HUDEP-2 (cell line): ENCODE results near the gene PCNT.
"Not testable (repeated sequence)": the region's sequence is repeated elsewhere in the genome, so short reads cannot be mapped to it uniquely, and the experiment has no call there.

Source experiments
- DNase-seq, 76 experiments: peaks; one replicate each; lab custom pipeline; 2025; ENCODE audit not compliant: unreplicated experiment in 76 of 76; lab: John Stamatoyannopoulos, UW

The PCNT gene

DNA sequence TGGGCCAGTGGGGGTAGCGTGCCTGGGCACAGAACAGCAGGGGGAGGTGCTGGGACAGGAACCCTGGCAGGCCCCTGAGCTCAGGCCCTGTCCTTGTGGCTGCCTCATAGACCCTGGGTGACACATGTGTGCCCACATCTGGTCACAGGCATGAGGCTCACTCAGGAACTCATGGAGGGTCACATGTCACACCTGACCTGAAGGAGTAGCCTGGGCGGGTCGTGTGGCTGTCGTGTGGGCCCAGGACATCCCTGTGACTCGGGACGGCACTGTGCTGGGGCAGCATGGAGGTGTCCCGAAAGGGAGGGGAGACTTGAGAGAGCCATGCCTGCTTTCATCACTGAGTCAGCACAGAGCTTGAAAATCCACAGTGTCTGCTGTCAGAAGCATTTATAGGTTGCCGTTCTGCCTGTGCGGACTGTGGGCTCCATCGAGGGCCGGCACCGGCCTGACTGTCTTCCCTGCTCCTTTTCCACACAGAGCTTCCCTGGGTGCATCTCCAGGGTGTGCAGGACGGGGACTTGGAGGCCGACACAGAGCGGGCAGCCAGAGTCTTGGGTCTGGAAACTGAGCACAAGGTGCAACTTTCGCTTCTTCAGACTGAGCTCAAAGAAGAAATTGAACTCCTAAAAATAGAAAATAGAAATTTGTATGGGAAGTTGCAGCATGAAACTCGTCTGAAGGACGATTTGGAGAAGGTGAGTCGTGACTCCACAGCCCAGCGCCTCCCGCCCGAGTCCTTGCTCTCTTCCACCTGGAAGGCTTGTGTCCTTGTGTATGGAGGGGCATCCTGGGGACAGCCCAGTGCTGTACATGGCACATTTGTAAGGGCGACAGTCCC, 32.8 kb downstream of the PCNT start:
- no peak for DNase-seq

DNA sequence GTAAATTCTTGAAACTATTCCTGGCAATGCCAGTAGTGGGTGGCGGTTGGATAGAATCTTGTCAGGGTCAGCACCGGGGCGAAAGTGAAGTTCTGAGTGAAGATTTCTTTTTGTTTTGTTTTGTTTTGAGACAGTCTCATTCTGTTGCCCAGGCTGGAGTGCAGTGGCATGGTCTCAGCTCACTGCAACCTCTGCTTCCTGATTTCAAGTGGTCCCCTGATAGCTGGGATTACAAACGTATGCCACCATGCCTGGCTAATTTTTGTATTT, 33.3 kb downstream of the PCNT start:
- DNase-seq, result no peak

DNA sequence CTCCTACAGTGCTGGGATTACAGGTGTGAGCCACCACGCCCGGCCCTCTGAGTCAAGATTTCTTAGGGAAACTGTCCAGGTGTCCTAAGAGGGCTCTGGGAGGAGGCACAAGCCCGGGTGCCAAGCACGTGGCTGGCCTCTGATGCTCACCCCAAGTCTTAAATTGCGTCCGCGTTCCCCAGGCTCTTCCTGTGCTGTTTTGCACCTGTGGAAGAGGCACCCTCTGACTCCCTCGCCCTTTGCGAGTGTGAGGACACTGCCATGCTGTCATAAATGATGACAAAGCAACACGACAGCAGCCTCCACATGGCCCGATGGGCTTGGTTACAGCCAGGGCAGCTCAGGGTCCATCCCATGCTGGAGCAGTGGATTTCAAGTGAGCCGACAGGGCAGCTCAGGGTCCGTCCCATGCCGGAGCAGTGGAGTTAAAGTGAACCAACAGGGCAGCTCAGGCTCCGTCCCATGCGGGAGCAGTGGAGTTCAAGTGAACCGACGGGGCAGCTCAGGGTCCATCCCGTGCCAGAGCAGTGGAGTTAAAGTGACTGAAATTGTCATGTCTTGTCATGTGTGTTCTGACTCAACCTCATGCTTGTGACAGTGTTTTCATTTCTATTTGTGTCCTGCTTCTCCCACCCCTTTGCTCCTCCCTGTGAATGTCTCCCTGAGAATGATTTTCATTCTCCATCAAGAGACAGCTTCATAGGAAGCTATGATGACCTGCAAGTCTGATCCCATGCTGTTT, 33.9 kb downstream of the PCNT start:
- no peak for DNase-seq

DNA sequence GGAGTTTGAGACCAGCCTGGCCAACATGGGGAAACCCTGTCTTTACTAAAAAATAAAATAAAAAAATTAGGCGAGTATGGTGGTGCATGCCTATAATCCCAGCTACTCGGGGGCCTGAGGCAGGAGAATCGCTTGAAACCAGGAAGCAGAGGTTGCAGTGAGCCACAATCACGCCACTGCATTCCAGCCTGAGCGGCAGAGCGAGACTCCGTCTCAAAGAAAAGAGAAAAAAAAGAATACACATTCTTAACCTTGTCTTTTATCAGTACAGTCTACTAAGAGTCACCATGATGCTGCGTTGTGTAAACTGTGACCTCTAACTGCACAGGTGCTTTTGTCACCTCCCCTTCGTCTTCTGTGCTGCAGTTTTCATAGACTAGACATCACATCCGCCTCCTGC, 37.2 kb downstream of the PCNT start:
- no peak for DNase-seq

DNA sequence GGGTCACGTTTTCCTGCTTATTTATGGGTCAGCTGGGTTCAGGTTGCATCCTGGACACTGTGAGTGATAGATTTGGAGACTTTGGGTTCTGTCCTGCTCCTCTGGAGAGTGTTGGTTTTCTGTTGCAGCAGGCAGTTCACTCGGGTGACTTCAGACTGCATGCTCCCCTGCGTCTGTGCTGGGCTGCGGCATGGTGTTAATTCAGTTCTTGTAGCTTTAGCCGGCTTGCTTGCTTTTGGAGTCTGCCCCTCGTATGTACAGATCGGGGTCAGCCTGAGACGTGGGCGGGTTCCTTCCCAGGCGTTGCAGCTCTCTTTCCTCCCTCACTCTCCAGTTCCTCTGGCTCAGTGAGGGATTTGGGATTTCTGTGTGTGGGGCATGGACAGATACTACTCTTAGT, 38.0 kb downstream of the PCNT start:
- DNase-seq, result no peak

DNA sequence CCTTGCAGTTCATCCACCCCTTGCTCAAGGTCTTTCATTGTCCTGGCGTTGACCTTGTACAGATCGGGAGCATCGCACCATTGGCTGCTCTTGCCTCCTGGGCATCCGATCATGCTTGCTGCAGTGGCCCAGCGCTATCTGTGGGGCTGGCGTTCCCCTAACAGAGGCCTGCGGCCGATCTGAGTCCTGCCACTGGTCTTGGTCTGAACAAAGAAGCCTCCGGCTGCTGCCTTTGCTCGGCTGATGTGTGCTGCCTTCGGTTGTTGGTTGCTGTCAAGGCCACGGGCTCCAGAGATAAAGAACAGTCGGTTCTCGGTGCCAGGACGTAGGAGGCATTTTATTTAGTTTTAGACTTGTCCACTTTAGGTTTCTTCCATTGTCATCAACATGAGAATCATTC, 39.0 kb downstream of the PCNT start:
- no peak for DNase-seq

DNA sequence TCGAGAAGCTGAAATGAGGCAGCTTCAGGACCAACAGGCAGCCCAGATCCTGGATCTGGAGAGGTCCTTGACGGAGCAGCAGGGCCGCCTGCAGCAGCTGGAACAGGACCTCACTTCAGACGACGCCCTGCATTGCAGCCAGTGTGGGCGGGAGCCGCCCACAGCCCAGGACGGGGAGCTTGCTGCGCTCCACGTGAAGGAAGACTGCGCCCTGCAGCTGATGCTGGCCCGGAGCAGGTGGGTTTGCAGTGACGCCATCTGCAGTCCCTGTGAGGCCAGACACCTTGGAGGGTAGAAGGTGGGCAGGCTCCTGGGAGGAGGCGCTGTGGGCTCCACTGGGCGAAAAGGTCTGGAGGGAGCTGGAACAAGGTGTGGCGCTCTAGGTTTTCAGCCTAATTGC, 39.7 kb downstream of the PCNT start:
- DNase-seq, result peak in 1 of 76 experiments; percentile 17

DNA sequence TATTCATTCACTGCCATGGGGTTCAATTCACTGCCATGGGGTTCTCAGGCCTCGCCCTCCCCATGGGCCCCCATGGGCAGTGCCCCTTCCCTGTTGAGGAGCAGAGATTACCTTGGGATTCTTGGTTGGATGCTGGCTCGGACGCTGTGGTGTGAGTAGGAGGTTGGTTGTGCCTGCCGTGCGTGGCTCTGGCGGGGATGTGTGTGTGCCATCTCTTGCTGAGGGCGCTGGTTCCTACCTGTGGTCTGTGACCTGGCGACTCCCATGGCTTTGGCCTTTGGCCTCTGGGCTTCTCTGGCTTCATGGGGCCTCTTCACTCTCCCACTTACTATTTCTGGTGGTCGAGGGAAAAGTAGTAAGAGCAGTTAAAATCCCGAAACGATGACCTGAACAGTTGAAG, 42.1 kb downstream of the PCNT start:
- DNase-seq, result no peak

DNA sequence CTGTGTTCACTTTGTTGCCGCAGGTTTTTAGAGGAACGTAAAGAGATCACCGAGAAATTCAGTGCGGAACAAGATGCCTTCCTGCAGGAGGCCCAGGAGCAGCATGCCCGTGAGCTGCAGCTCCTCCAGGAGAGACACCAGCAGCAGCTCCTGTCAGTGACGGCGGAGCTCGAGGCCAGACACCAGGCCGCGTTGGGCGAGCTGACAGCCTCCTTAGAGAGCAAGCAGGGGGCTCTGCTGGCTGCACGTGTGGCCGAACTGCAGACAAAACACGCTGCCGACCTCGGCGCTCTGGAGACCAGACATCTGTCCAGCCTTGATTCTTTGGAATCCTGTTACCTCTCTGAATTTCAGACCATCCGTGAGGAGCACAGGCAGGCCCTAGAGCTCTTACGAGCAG, 42.6 kb downstream of the PCNT start:
- no peak for DNase-seq

DNA sequence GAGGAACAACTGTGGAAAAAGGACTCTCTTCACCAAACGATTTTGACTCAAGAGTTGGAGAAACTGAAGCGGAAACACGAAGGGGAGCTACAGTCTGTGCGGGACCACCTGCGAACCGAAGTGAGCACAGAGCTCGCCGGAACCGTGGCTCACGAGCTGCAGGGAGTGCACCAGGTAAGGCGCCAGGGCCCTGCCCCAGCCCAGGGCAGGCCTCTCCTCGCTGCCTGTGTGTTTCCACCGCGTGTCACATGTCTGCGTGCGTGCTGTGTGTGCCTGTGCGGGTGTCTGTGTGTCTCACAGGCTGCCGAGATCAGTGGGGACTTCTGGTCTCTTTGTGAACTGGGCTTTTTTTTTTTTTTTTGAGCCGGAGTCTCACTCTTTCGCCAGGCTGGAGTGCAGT, 43.0 kb downstream of the PCNT start:
- DNase-seq, result no peak

DNA sequence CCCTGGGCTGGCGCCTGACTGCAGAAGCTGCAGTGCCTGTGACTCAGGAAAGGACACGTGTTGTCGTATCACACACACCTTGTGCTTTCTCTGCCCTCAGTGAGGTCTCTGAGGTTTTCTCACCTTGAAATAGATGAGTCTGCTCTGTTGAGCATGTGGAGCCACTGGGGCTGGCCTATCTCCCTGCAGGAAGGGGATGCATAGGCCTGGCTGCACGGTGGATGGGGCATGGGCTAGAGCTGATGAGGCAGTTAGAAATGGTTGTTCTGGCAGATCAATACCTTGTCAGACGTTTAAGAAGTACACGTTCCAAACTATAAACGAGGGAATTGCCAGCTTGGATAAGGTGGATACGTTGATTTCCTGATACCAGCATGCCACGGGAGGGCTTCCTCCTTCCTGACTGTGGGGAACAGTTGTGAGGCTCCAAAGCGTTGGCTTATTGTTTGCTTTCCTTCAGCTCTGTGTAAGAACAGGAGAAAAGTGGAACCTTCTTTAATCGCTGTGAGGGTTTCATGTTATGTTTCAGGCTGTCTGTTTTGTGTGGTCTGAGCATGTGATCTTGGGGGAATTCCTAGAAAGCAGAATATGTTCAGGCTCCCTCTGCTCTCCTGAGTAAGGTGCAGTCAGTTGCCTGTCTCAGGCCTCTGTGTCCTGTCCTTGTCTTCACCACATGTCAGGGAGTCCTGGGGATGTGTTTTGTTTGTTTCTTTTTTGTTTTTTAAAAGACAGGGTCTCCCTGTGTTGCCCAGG, 44.8 kb downstream of the PCNT start:
- DNase-seq, result no peak

DNA sequence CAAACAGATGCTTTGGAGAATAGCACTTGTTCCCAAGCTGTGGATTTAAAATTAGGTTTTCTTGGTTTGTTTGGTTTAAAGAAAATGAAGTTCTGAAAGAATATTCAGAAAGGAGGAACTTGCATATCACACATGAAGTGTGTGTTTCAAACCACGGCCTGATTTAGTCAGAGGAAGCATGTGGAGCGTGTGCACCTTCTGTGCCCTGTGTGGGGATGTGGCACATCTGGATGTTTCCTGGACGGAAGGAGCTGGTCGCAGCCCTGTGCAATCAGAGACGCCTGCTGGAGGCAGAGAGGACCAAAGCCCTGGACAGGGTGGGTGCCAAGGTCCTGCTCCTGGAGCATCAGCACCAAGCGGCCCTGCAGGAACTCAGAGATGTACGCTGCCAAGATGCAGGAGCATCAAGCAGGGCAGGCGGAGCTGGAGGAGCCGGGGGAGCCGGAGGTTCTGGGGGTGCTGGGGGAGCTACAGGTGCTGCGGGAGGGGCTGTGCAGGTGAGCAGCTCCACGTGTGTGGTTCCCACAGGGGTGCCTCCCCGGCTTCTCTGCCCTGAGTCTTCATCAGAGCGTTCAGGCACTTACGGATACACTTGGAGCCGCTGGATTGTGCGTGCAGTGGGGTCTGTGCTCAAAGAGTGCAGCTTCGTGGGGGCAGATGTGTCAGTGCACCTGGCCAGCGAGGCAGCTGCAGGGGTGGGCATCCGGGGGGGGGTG, 45.7 kb downstream of the PCNT start:
- no peak for DNase-seq

DNA sequence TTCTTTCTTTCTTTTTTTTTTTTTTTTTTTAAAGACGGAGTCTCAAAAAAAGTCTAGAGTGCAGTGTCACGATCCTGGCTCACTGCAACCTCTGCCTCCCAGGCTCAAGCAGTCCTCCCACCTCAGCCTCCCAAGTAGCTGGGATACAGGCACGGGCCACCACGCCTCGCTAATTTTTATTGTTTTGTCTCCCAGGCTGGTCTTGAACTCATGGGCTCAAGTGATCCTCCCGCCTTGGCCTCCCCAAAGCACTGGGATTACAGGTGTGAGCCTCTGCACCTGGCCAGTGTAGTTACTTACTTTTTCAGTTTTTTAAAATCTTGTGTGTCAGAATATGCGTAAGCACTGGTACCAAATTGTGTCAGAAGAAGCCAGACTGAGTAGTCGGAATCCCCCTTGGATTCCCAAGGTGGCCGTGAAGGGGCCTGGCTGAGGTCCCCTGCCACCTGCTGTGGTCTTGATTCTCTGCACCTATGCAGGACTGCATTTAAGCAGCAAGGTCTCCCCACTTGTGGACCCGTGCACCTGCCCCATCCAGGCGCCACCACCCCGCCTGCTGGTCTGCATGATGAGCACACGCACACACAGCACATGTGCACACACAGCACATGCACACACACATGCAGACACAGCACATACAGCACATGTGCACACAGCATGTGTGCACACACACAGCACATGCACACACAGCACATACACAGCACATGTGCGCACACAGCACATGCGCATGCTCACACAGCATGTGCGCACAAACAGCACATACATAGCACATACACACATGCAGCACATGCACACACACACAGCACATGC, 47.5 kb downstream of the PCNT start:
- DNase-seq, result no peak

DNA sequence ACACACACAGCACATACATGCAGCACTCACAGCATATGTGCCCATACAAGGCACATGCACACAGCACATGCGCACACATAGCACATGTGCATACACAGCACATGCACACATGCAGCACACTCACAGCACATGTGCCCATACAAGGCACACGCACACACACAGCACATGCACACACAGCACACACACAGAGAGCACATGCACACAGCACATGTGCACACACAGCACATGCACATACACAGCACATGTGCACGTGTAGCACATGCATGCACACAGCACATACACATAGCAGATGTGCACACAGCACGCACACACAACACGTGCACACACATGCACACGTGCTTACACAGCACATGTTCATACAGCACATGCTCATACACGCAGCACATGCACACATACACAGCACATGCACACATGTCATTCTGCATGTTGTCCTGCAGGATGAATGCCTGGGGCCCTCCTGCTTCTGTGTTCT, 48.1 kb downstream of the PCNT start:
- DNase-seq, result no peak

DNA sequence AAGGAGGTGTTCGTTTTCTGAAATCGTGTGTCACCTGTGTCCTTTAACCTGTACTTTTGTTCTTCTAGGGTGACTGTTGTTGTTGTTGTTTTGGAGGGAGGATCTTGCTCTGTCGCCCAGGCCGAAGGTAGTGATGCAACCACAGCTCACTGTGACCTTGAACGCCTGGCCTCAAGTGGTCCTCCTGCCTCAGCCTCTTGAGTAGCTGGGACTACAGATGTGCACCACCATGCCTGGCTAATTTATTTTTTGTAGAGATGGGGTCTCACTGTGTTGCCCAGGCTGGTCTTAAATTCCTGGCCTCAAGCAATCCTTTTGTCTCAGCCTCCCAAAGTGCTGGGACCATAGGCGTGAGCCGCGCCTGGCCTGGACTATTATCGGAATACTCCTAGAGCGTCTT, 49.0 kb downstream of the PCNT start:
- DNase-seq, result not testable (repeated sequence)

DNA sequence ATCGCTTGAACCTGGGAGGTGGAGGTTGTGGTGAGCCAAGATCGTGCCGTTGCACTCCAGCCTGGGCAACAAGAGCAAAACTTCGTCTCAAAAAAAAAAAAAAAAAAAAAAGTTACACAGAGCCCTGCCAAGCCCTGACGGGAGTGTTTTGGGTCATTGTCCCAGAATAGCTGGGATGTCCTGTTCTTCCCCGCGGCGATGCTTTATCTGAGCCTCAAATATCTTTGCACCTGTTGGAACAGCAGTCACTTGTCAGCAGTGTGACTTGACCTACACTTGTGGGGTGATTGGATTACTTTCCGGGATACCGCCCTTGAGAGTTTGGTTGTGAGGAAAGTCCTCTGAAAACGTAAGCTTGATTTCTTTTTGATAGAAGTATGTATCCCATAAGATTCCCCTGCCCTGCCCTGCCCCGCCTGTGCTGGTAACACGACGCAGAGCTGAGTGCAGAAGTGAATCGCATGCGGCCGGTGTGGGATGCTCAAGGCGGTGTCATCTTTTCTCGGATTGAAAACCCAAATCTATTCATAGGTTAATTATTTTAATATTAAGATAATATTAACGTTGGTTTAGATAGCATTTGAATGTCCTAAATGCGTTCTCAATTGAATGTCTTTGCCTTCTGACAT, 50.9 kb downstream of the PCNT start:
- no peak for DNase-seq

DNA sequence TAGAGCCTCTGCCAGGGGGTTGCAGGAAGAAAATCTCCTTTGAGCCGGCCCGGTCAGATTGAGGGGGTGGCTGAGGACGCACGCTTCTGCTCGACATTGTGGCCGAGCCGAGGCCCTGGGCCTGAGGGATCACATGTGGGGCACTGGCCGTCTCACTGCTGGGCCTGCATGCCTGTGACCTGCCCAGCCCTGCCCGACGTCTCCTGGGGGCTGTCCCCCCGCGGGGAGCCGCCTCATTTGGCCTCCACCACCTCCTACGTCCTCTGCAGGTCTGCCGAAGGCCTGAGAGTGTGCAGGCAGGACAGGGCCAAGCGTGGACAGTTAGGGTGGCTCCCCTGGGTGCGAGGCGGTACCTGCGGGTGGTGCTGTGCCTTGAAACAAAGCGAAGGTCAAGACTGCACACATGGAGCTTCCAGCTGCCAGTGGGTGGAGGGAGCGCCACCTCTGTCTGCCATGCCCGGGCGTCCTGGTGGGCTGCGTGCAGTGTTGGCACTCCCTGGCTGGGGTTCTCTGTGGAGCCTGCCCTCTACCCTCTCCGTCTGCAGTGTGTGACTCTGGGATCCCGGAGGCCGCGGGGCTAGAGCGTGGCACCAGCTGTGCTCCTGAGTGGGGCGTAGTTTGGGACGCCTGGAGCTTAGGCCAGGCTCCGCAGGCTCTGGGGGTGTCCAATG, 51.7 kb downstream of the PCNT start:
- DNase-seq, result no peak

DNA sequence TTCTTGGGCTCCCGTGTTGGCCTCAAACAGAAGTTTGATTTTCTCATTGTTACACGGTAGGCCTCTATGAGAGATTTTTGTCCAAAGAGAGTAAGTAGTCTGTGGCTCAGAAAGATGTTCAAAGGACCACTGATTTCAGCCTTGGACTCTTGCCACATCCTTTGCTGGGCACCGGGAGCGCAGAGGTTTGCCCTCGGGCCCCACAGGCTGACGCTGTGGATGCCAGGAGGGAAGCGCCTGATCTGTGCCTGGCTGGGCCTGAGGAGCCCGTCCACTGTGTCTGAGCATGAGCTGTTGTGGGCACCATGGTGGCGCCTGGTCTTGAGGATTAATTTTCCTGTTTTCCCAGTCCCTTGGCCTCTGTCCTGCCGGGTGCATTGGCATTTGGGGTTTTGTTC, 52.3 kb downstream of the PCNT start:
- DNase-seq, result no peak

DNA sequence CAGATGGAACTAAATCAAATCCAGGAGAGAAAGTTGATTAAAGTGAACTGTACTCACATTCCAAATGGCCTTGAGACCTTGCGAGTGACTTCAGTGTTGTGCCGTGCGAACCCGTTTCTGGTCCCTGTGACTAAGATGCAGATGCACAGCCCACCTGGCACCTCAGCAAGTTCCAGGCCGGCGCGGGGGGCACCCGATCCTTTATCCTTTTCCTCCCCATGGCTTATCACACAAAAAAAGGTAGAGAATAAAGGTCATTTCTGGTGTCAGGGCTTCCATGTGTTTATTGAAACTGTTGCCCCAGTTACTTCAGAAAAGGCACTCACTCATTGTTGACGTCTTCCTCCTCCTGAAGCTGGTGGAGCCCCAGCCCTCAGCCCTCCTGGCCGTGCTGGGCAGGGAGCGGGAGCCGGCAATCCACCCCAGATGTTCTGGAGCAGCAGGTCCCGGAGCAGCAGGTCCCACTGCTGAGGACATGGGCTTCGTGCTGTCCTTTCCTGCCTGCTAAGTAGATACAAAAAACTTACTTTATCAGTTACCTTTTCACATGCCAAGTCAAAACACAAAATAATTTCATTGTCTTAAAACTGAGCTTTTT, 53.0 kb downstream of the PCNT start:
- DNase-seq, result no peak
